Measurements from ENCODE around the gene KIF17. TPM values are rescaled to one million over a fixed set of nuclear protein-coding genes. Genes with fewer than 3 reads are reported as not detected.

The KIF17 gene
- total RNA-seq, 1 experiment from 2014 or later = 2.4 TPM

- no peak overlapping the region for H3K4me3 ChIP-seq (replicated peaks in 1 of 2; ENCODE audit: low read depth in 1 of 2, low read length in 2 of 2)
- no peak for TF ChIP-seq MAX (IDR thresholded peaks at IDR 0.05)
- no peak for TF ChIP-seq RAD21 (IDR thresholded peaks at IDR 0.05; ENCODE audit: low read depth)
- TF ChIP-seq CBX3 (IDR thresholded peaks at IDR 0.05; ENCODE audit: low read depth) = no peak
- TF ChIP-seq REST (IDR thresholded peaks at IDR 0.05; ENCODE audit: low read depth) = no peak
- TF ChIP-seq POLR2A (IDR thresholded peaks at IDR 0.05; ENCODE audit: borderline replicate concordance, extremely low read depth, insufficient read depth, insufficient read length) = no peak
- no peak for TF ChIP-seq POLR2AphosphoS5 (IDR thresholded peaks at IDR 0.05; ENCODE audit: low read depth, low read length)
- no peak for TF ChIP-seq SRF (IDR thresholded peaks at IDR 0.05; ENCODE audit: low read depth)
- TF ChIP-seq TCF7L2 (IDR thresholded peaks at IDR 0.05; ENCODE audit: borderline replicate concordance, extremely low read depth, insufficient read depth, insufficient read length) = no peak
- TF ChIP-seq ELF1 (IDR thresholded peaks at IDR 0.05; ENCODE audit: borderline replicate concordance, low read depth) = no peak
- no peak for TF ChIP-seq EGR1 (IDR thresholded peaks at IDR 0.05; ENCODE audit: low read depth)
- TF ChIP-seq EZH2 (IDR thresholded peaks at IDR 0.05) = no peak
- TF ChIP-seq ZBTB33 (IDR thresholded peaks at IDR 0.05; ENCODE audit: extremely low read depth, insufficient replicate concordance, low read length) = no peak
- no peak for TF ChIP-seq SIN3A (IDR thresholded peaks at IDR 0.05; ENCODE audit: low read depth)
- no peak for TF ChIP-seq ZFX (IDR thresholded peaks at IDR 0.05)
- no peak for TF ChIP-seq EZH2phosphoT487 (IDR thresholded peaks at IDR 0.05; ENCODE audit: borderline replicate concordance)
- no peak for TF ChIP-seq ATF3 (IDR thresholded peaks at IDR 0.05)
- no peak overlapping the region for H2AFZ ChIP-seq (ENCODE audit: low read depth, low read length, poor library complexity, severe bottlenecking)
- BruUV-seq (replicated peaks) = no TSS peak
- no peaks in the 10 kb centered on the region for H3K79me2 ChIP-seq (ENCODE audit: insufficient read depth, low read length)
- no peak overlapping the region for H3K9ac ChIP-seq (ENCODE audit: low read length)
- POLR2A ChIA-PET = no interaction called here
- no peaks in the 10 kb centered on the region for H4K20me1 ChIP-seq (ENCODE audit: insufficient read depth)
- RAD21 ChIA-PET (ENCODE audit: low non-redundant PET in 1 of 2, low total read pairs in 2 of 2, uncharacterized antibody in 2 of 2, unreplicated experiment in 2 of 2) = no interaction called here
- DNase-seq (ENCODE audit: low read depth, low spot score) = no peak
- H3K4me2 ChIP-seq (ENCODE audit: low read length) = no peak overlapping the region
- intact Hi-C loops (cut with micrococcal nuclease) = no loop called here
- H3K9me3 ChIP-seq (ENCODE audit: control insufficient read depth in 1 of 2, insufficient read depth in 1 of 2, low read depth in 1 of 2, low read length in 2 of 2) = no peaks in the 10 kb centered on the region
- CTCF ChIA-PET = no interaction called here
- H3K27me3 ChIP-seq (ENCODE audit: insufficient read depth, low read length) = no peaks in the 10 kb centered on the region
- no peak for ATAC-seq
- no peaks in the 10 kb centered on the region for H3K36me3 ChIP-seq (ENCODE audit: control insufficient read depth in 1 of 2, insufficient read depth in 2 of 2, low read length in 2 of 2)
- no peaks in the 10 kb centered on the region for H3K9me2 ChIP-seq (ENCODE audit: insufficient read depth)
- H3K27ac ChIP-seq (ENCODE audit: low read depth, low read length) = no peak overlapping the region
- H3K4me1 ChIP-seq (ENCODE audit: control insufficient read depth in 1 of 2, insufficient read depth in 2 of 2, low read length in 2 of 2) = peaks cover 1 to 2% of the 10 kb centered on the region in 2 experiments; a peak in 2 of 4 replicates
These were observed 5.6 kb downstream of the KIF17 start for GRCh38 chr1:20712215-20712577.

All from HCT116 (cell line).